Hepatocyte (in vitro differentiated cells): ENCODE data around the gene SIRT4. TPM values are rescaled to one million over a fixed set of nuclear protein-coding genes. Genes with fewer than 3 reads are reported as not detected.

Experiments
- DNase-seq: peaks from one replicate; pipeline ENCODE4 v3.0.0-alpha.2; 2016; ENCODE audit warnings: low spot score
- H2AFZ ChIP-seq: fragments of 200-600 bp; sonication (generic); 2 replicates; pipeline ENCODE4 v1.6.0; 2016; ENCODE audit warnings: antibody characterized with exemption, mild to moderate bottlenecking
- H3K27ac ChIP-seq: fragments of 200-600 bp; sonication (generic); 2 replicates; pipeline ENCODE4 v1.5.1; 2016; ENCODE audit warnings: mild to moderate bottlenecking
- H3K27me3 ChIP-seq: fragments of 200-600 bp; sonication (generic); 2 replicates; pipeline ENCODE4 v1.6.1; 2016
- H3K36me3 ChIP-seq: fragments of 200-600 bp; sonication (generic); replicated peaks from 2 replicates; pipeline ENCODE4 v1.5.1; 2016; ENCODE audit warnings: low read depth; ENCODE audit not compliant: insufficient read depth
- H3K4me1 ChIP-seq: fragments of 200-600 bp; sonication (generic); 2 replicates; pipeline ENCODE4 v1.5.1; 2016; ENCODE audit warnings: mild to moderate bottlenecking, moderate library complexity; ENCODE audit not compliant: insufficient read depth
- H3K4me2 ChIP-seq: fragments of 200-600 bp; sonication (generic); 2 replicates; pipeline ENCODE4 v1.6.0; 2016
- H3K4me3 ChIP-seq: fragments of 200-600 bp; sonication (generic); 2 replicates; pipeline ENCODE4 v1.5.1; 2016; ENCODE audit warnings: mild to moderate bottlenecking
- H3K79me2 ChIP-seq: fragments of 200-600 bp; sonication (generic); 2 replicates; pipeline ENCODE4 v1.6.0; 2017; ENCODE audit warnings: mild to moderate bottlenecking
- H3K9me2 ChIP-seq: fragments of 200-600 bp; sonication (generic); replicated peaks from 2 replicates; pipeline ENCODE4 v1.6.0; 2017; ENCODE audit warnings: mild to moderate bottlenecking; ENCODE audit not compliant: insufficient read depth
- H3K9me3 ChIP-seq: fragments of 200-600 bp; sonication (generic); 2 replicates; pipeline ENCODE4 v1.5.1; 2016; ENCODE audit warnings: low read depth, mild to moderate bottlenecking
- H4K20me1 ChIP-seq: fragments of 200-600 bp; sonication (generic); 2 replicates; pipeline ENCODE4 v1.6.0; 2016; ENCODE audit warnings: mild to moderate bottlenecking; ENCODE audit not compliant: insufficient read depth, poor library complexity, severe bottlenecking
- EZH2 ChIP-seq: fragments of 200-600 bp; sonication (generic); IDR thresholded peaks from 2 replicates; pipeline ENCODE4 v1.6.1; 2016; ENCODE audit warnings: antibody characterized with exemption, mild to moderate bottlenecking, borderline replicate concordance
- EZH2phosphoT487 ChIP-seq: fragments of 200-600 bp; sonication (generic); IDR thresholded peaks from one replicate; pipeline ENCODE4 v1.6.1; 2018; ENCODE audit warnings: antibody characterized with exemption, mild to moderate bottlenecking, low read depth, moderate library complexity; ENCODE audit not compliant: unreplicated experiment, severe bottlenecking
- WGBS: methylation state at CpG from one replicate; pipeline ENCODE4 v1.1.6; 2016; ENCODE audit warnings: low lambda C conversion rate; ENCODE audit errors: missing lambda C conversion rate; 5-methylcytosine and 5-hydroxymethylcytosine counted together
- polyA plus RNA-seq: library from polyadenylated mRNA; unstranded; fragments of >200 nt; fragmentation: Nextera tagmentation; extraction: Ambion mirVana; gene quantifications from 2 replicates; pipeline ENCODE4 v1.2.1, GENCODE V29; 2016
- total RNA-seq: library from RNA; depleted of rRNA; stranded (reverse); fragments of >200 nt; gene quantifications from 2 replicates; pipeline ENCODE4 v1.2.3, GENCODE V29; 2014
- TF ChIP-seq, protein P1 (sequence below): fragments of 200-600 bp; sonication (generic); IDR thresholded peaks from 2 replicates; pipeline ENCODE4 v1.5.1; 2016; ENCODE audit warnings: antibody characterized with exemption, mild to moderate bottlenecking; ENCODE audit not compliant: poor library complexity

SIRT4 gene
- total and polyA plus RNA-seq, 2 experiments from 2014 or later, result 3.9 to 5.5 TPM

DNA sequence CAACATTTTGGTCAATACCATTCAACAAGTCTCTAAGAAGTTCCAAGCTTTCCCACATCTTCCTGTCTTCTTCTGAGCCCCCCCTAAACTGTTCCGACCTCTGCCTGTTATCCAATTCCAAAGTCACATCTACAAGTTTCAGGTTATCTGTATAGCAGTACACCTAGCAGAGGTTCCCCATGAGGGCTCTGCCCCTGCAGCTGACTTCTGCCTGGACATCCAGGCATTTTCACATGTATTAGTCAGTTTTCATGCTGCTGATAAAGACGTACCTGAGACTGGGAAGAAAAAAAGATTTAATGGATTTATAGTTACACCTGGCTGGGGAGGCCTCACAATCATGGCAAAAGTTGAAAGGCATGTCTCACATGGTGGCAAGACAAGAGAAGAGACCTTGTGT, 35.6 kb downstream of the SIRT4 start:
- 84% methylated on average over 2 of the region's 2 CpGs for WGBS
- no peak overlapping the region for H3K4me3 ChIP-seq
- no peaks in the 10 kb centered on the region for H3K4me1 ChIP-seq
- H3K9me3 ChIP-seq, result no peaks in the 10 kb centered on the region
- no peaks in the 10 kb centered on the region for H4K20me1 ChIP-seq
- no peaks in the 10 kb centered on the region for H3K9me2 ChIP-seq
- H3K27me3 ChIP-seq, result no peaks in the 10 kb centered on the region
- TF ChIP-seq, protein P1, sequence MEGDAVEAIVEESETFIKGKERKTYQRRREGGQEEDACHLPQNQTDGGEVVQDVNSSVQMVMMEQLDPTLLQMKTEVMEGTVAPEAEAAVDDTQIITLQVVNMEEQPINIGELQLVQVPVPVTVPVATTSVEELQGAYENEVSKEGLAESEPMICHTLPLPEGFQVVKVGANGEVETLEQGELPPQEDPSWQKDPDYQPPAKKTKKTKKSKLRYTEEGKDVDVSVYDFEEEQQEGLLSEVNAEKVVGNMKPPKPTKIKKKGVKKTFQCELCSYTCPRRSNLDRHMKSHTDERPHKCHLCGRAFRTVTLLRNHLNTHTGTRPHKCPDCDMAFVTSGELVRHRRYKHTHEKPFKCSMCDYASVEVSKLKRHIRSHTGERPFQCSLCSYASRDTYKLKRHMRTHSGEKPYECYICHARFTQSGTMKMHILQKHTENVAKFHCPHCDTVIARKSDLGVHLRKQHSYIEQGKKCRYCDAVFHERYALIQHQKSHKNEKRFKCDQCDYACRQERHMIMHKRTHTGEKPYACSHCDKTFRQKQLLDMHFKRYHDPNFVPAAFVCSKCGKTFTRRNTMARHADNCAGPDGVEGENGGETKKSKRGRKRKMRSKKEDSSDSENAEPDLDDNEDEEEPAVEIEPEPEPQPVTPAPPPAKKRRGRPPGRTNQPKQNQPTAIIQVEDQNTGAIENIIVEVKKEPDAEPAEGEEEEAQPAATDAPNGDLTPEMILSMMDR, result no peak
- no peak for TF ChIP-seq EZH2phosphoT487
- no peak for TF ChIP-seq EZH2
- H3K79me2 ChIP-seq, result no peaks in the 10 kb centered on the region
- H2AFZ ChIP-seq, result no peak overlapping the region
- no peak for DNase-seq
- H3K27ac ChIP-seq, result no peak overlapping the region
- no peak overlapping the region for H3K4me2 ChIP-seq
- H3K36me3 ChIP-seq, result no peaks in the 10 kb centered on the region

DNA sequence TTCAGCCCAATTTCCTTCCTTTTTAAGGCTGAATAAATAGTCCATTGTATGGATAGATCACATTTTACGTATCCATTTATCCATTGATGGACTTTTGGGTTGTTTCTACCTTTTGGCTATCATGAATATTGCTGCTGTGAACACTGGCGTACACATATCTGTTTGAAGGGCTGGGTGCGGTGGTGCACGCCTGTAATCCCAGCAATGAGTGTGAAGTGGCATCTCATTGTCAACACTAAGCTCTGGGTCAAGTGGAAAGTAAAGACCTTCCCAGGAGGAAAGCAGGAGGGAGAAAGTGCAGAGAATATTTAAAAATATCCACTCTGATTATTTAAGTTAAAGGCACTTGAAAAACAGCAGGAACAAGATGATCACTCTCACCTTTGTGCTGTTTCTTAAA, 37.1 kb downstream of the SIRT4 start:
- H3K4me3 ChIP-seq, result no peak overlapping the region
- 91% methylated on average over 4 of the region's 4 CpGs for WGBS

DNA sequence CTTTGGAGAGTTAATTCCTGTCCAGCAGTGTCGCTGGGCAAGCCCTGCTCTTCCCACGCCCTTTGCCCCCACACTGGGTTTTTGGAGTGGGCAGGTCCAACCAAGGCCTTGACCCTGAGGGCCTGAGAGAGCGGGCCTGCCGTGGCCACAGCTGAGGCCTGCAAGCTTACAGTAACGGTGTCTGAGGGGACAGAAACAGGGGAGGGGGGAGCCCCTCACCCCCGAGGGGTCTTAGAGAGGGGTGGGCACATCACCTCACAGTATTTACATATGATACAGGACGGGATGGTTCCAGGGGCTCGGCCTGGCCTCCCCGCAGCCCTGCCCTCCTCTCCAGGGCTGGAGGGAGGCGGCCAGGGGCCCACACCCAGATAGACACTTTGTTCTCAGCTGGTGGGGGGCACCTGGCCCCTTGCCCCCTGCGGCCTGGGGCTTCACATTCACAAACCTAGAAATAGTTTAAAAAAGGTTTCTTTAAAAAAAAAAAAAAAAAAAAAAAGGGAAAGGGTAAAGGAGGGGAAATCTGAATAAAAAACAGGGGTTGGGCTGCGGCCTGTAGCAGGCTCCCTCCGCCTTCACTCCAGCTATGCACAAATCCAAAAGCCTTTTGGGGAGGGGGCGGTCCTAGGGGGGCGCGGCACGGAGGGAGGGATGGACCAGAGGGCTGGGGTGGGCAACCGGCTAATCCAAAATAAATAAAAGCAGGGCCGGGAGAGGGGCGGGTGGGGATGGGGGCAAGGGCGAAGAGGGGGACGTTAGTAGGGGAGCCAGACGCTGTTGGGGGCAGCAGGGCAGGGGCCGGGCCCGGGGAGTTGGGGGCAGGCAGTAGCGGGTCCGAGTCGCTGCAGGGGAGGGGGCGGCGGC, 40.3 kb downstream of the SIRT4 start:
- Histone ChIP-seq H3K9me2 (no peaks in the 10 kb centered on the region), H4K20me1 (no peaks in the 10 kb centered on the region), H3K27ac (no peak overlapping the region), H3K27me3 (no peaks in the 10 kb centered on the region), H3K9me3 (no peaks in the 10 kb centered on the region), H3K4me2 (no peak overlapping the region), H3K79me2 (no peaks in the 10 kb centered on the region), H2AFZ (no peak overlapping the region), H3K36me3 (no peaks in the 10 kb centered on the region), H3K4me1 (no peaks in the 10 kb centered on the region), H3K4me3 (no peak overlapping the region)
- TF ChIP-seq EZH2 (no peak), EZH2phosphoT487 (no peak)
- TF ChIP-seq, protein P1, result no peak
- DNase-seq, result no peak
- 80% methylated on average over 15 of the region's 30 CpGs for WGBS

More for the DNA sequence above, 37.1 kb downstream of the SIRT4 start:
- Histone ChIP-seq H3K79me2 (no peaks in the 10 kb centered on the region), H3K27ac (no peak overlapping the region), H3K9me3 (no peaks in the 10 kb centered on the region), H3K27me3 (no peaks in the 10 kb centered on the region), H3K36me3 (no peaks in the 10 kb centered on the region), H3K9me2 (no peaks in the 10 kb centered on the region), H3K4me2 (no peak overlapping the region), H3K4me1 (no peaks in the 10 kb centered on the region), H4K20me1 (no peaks in the 10 kb centered on the region), H2AFZ (no peak overlapping the region)
- DNase-seq, result no peak
- no peak for TF ChIP-seq EZH2
- no peak for TF ChIP-seq EZH2phosphoT487

DNA sequence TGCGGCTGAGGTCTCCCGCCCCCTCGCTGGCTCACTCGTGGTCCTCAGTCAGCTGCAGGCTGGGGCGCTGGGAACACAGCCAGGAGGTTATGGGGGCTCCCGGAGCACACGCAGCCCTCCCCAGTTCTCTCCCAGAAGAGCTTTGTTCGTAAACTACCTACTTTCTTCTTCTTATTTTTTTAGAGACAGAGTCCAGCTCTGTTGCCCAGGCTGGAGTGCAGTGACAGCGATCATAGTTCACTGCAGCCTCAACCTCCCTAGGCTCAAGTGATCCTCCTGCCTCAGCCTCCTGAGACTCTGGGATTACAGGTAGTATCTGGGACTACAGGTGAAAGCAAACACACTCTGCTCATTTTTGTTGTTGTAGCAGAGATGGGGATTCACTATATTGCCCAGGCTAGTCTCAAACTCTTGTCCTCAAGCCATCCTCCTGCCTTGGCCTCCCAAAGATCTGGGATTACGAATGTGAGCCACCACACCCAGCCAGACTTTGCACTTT, 41.0 kb downstream of the SIRT4 start:
- Histone ChIP-seq H3K36me3 (no peaks in the 10 kb centered on the region), H3K27me3 (no peaks in the 10 kb centered on the region), H3K9me2 (no peaks in the 10 kb centered on the region), H3K4me3 (no peak overlapping the region), H3K27ac (no peak overlapping the region), H3K79me2 (no peaks in the 10 kb centered on the region), H2AFZ (no peak overlapping the region), H4K20me1 (no peaks in the 10 kb centered on the region), H3K4me2 (no peak overlapping the region), H3K4me1 (no peaks in the 10 kb centered on the region), H3K9me3 (no peaks in the 10 kb centered on the region)
- WGBS, result 95% methylated on average over 8 of the region's 10 CpGs
- TF ChIP-seq EZH2 (no peak), EZH2phosphoT487 (no peak)
- TF ChIP-seq, protein P1, result no peak
- no peak for DNase-seq
